Pulmonary artery endothelial cell (primary cell): Measurements from ENCODE around the gene WIPI1. TPM values are rescaled to one million over a fixed set of nuclear protein-coding genes. Genes with fewer than 3 reads are reported as not detected.

Experiments used
- DNase-seq: peaks from one replicate; pipeline ENCODE4 v3.0.0-alpha.2; 2011; ENCODE audit warnings: low read depth, low spot score
- total RNA-seq: library from RNA; depleted of rRNA; stranded (reverse); fragments of >200 nt; gene quantifications from 2 replicates; pipeline ENCODE4 v1.2.3, GENCODE V29; 2014

Gene WIPI1
- total RNA-seq, 1 donor from 2014 or later: 51.8 TPM

DNA sequence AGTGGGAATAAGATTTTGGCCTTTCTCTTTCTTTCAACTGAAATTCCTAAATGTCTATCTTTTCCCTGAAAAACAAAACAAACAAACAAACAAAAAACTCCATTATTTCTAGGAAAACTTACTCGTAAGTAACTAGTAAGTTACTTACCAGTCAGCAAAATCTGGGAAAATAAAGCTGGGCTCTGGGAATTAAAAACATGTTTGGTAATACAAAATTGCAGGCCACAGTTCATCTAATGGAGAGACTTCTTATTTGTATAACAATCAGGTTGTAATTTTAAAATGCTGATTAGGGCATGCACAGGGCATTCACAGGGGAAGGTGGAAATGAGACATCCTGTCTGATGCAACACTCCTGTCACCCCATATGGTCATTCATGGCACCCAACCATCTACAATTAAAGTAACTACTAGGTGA lies 3.8 kb upstream of the WIPI1 start:
- DNase-seq: no peak

DNA sequence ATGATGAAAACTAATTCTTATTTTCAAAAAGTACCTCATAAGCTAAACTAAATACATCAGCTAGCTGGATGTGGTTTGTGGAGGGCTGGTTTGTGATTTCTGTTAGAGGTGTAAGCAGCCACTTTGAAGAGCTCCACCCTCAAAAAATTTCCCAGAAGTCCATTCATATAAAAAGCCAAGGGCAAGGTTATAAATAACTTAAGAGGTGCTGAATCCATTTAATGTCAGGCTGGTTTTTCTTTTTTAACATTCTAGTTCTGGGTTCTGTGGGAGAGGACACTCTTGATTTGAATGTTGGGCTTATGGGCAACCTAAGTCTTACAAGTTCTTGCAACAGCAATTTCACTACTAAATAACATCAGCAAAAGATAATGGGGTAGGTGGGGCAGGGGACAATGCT lies 3.4 kb upstream of the WIPI1 start:
- DNase-seq: no peak

GRCh38 chr17:68460146-68460545 lies 2.9 kb upstream of the WIPI1 start:
- DNase-seq: no peak

GRCh38 chr17:68459037-68459639 lies 1.8 kb upstream of the WIPI1 start:
- no peak for DNase-seq

DNA sequence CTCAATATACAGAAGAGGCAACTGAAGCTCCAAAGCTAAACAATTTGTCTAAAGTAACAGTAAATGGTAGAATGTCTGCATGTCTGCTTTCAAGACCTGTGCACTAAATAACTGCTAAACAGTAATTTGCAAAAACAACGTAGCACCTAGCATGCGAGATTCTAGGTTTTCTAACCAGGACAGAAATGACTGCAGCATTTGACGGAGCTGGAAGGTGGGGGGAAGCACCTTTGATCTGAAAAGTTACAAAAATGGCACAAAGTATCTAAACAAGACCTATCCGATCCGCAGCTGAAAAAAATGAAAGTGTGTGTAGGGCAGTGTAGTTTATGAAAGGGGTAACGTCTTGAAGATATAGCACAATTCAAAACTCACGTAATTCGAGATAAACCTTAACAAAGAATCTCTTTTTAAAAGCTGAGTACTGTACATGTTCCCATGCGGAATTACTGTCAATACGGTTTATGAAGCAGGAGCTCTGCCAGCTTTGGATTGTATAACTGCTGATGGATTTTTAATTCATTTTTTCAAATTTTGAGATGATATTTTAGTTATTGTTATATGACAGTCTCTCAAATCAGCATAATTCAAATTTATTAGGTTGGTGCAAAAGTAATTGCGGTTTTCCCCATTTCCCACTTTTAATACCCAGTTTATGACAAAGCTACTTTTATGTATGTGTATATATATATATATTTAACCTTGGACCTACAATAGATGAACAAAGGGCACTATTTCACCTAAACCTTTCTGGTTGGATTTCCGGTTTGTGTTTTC lies 1.2 kb upstream of the WIPI1 start:
- DNase-seq: no peak

DNA sequence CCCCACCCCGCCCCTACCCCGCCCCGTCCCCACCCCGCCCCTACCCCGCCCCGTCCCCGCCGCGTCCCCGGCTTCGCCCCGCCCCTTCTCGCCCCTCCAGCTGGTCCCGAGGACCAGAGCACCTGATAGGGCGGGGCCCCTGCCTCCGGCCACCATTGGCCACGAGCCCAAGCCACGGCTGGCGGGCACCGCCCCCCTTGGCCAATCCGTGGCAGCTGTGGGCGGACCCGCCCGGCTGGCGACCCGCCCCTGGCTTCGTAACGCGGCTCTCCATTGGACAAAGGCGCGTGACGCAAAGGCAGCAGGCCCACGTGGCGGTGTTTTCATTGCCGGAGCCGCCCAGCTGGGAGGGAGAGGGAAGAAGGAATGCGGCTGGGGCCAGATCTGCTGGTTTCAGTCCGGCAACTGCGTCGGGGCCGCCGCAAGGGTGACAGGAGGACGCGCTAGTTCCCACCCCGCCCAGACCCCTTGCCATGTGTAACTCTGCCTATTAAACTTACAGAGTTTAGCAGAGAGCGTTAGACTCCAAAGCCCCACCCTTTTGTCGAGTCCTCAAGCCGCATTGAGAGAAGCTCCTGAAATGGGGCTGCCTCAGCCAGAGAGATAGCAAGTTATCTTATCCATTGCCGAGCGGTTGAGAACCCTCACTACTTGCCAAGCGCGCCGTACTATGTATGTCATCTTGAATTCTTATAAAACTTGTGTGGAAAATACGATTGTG lies 403 bp upstream of the WIPI1 start:
- peak; percentile 94 for DNase-seq

DNA sequence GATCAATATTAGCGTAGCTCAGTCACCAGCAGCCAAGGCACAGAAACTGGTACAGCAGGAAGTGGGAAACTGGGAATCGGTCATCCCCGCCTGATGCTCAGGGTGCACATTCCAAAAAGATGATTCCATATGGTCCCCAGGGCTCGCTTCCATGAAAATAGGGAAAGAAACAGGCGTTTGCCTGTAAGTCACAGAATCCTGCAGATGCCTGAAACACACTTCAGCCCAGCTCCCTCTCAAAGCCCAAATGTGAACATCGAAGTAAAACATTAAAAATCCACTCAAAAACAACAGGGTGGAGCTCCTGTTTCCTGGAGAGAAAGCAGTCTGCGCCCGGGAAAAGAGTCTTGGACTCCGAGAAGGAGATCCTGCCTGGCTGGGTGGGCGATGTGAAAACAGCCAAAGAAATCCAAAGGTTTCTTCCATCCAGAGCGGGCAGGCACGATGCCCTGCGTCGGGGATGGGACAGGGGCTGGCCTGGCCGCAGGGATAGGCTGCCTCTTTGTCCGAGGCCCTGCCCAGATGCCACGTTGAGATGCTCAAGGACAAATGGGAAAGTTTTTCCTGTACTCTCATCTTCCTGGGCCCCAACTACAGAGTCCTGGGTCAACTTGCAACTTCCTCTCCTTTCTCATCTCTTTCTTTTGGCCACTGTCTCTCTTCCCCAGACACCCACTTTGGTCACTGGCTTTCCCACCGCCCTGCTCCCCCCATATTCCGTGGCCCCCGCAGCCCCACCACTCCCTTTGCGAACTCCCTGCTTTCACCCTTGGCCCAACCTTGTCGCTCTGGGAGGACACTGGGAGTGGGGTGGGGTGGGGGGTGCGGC lies 743 bp downstream of the WIPI1 start:
- DNase-seq: no peak

DNA sequence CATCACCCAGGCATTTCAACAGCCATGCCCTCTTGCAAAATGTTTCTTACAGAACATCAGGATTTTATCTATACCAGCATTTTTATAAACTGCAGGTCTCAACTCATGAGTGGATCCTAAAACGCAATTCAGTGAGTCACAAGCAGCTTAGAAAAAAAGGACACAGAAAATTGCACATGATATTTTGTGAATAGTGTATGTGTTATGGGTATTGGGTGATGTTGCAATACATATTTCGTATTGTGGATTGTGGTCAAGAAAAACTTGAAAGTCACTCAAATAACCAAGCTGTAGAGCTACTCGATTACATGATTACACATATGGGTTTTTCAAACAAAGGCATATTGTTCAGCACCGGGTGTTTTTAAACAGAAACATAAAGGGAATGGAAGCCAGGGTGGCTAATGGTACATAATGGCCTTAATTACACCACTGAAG lies 1.4 kb downstream of the WIPI1 start:
- DNase-seq: no peak

DNA sequence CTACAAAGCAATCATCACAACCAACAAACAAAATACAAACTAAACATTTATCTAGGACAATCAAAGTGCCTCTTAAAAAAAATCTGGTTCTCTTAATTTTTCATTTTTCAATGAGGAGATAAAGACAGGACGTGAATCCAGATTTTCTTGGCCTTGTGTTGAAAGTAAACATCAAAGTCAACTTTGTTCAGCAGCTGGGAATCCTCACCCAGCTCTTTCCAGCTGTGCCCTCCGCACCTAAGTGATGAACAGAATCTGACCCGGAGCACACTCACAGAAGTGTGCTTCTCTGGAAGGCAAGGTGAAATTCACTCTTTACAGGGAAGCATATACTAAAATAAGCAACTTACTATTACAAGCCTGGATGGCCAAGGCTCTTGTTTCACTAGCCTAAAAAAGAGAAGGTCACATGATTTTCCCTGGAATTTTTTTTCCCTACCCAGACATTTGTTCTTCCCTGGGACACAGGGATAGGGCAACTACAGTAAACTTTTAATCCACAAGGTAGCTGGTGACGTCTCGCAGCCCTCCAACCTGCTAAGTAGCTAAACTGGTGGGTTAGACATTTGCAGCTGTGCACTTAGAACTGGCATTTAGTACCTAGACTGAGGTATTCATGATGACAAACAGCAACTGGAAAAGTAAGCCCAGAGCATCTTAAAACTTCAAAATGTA lies 3.2 kb downstream of the WIPI1 start:
- DNase-seq: no peak

DNA sequence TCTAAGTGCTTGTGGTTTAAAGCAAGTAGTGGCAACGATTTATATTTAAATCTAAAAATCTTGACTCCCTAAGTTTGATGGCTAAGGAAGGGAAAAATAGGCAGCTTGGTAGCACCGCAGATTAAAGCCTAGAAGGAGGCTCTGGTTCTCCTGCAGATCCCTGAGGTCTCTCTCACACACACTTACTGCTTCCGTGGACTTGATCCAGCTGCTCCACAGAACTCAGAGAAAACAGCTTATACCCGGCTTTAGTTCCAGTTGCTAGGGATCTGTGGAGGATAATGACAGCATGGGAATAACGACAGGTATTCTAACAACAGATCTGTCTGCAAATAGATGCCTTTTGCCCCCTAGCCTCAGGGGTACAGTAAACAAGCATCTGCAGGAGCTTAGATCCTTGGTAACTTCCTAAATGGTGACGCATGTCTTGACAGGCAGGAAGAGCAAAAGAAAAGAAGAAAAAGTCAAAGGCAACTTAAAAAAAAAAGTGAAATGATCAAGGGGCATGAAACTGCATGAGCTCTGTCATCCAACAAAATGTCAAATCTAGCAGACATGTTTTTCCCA lies 4.5 kb downstream of the WIPI1 start:
- DNase-seq: no peak

DNA sequence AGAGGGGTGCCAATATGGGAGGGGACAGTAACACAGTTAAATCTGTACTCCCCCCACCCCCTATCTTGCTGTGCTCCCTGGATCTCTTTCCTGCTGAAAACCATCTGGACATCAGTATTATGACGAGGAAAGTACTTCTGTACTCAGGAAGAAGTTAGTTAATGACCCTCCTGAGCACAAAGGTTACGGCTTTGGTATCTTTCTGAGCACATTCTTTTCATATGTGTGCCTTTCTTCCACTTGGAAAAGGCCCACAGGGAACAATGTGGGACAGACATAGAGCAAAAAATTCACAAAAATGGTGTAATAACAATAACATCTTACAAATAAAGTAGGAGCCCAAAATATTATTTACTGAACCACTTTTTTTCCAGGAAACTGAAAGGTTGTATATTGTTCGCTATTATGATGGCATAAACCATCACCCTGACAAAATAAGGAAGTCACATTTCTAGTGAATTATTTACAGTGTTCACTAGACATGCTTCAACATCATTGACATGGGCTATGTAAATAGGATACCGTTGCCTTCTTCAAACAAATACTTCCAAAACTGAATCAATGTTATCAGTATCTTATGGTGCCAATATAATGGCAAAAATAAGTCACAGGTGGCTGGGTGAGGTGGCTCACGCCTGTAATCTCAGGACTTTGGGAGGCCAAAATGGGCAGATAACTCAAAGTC lies 5.5 kb downstream of the WIPI1 start:
- no peak for DNase-seq

DNA sequence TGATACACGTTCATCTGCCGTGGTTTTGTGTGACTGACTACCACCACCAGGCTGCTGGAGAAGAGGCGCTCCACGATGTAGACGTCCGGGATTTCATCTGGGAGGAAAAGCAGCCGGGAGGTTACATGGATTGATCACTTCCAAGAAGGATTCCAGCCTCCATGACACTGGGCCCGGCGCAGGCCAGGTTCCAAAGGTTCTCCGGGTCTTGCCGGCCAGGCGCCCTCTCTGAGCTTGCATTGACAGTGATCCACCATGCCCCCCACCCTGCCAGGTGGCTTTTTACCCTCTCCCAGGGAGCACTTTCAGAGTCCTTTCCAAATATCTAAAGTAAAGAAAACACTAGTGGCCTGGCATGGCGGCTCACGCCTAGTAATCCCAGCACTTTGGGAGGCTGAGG lies 6.5 kb downstream of the WIPI1 start:
- no peak for DNase-seq

GRCh38 chr17:68450391-68450790 lies 6.9 kb downstream of the WIPI1 start:
- no peak for DNase-seq

GRCh38 chr17:68449021-68449739 lies 8.1 kb downstream of the WIPI1 start:
- DNase-seq: no peak

GRCh38 chr17:68446626-68447041 lies 10.7 kb downstream of the WIPI1 start:
- no peak for DNase-seq

GRCh38 chr17:68445671-68446070 lies 11.6 kb downstream of the WIPI1 start:
- DNase-seq: no peak

- DNase-seq: no peak
Measured at GRCh38 chr17:68443972-68444464, 13.3 kb downstream of the WIPI1 start.

GRCh38 chr17:68441070-68441770 lies 16.1 kb downstream of the WIPI1 start:
- DNase-seq: peak; percentile 78

DNA sequence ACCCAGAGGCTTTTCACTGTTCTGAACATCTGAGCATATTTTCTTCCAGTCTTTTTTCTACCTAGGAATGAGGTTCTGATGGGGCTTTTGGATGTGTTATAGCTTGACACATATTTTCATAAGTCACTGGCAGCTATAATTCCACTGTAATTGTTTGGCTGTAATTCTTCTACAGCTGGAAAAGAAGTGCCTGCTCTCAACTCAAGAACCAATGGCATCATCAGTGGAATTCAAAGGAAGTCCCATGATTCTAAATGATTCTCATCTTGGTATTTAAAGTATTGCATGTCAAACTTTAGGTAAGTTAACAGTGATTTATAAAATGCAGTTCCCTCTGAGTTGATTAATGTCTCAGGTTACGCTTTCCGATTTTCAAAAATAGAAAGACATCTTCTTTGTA lies 16.8 kb downstream of the WIPI1 start:
- no peak for DNase-seq
